Epithelial cell of esophagus (primary cell): ENCODE results near the gene KMT2A.

Experiments used
- DNase-seq: peaks from one replicate; pipeline ENCODE4 v3.0.0; 2010; ENCODE audit warnings: low read depth
- H3K4me3 ChIP-seq: 2 replicates; pipeline ENCODE4 v1.5.1; 2011; ENCODE audit warnings: mild to moderate bottlenecking, low read length, control low read depth
- TF ChIP-seq, protein P1 (sequence below): IDR thresholded peaks from 2 replicates; pipeline ENCODE4 v1.5.1; 2011; ENCODE audit warnings: low read depth, mild to moderate bottlenecking, low read length, control low read depth, inconsistent platforms; ENCODE audit not compliant: insufficient read depth; ENCODE audit errors: missing control alignments

KMT2A gene

DNA sequence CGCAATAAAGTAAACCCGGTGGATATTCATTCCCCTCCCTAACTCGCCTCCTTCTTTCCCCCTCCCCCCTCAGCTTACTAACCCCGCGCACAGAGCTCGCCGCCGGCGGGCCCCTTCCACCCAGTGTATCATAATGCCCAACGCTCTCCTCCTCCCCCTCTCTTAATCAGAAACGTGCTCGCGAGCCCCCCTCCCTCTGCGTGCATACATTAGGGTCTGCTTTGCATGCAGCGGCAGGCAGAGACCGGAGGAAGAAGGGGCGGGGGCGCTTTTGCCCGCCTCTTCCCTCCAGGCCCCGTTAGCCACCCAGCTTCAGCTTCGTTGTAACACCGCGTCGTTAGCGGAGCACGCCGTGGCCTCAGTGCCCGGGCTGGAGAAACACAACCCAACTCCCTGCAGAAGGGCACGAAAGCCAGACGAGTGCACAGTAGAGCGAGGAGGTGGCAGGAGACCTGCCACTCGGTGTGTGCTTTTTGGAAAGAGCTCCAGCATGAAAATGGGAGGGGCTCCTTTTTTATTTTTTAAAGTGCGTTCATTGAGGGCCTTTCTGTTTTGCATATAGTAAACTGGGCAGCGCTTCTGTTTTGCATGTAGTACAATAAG is 901 bp upstream of the KMT2A start:
- H3K4me3 ChIP-seq = peak overlapping the region; percentile 67
- TF ChIP-seq, protein P1, sequence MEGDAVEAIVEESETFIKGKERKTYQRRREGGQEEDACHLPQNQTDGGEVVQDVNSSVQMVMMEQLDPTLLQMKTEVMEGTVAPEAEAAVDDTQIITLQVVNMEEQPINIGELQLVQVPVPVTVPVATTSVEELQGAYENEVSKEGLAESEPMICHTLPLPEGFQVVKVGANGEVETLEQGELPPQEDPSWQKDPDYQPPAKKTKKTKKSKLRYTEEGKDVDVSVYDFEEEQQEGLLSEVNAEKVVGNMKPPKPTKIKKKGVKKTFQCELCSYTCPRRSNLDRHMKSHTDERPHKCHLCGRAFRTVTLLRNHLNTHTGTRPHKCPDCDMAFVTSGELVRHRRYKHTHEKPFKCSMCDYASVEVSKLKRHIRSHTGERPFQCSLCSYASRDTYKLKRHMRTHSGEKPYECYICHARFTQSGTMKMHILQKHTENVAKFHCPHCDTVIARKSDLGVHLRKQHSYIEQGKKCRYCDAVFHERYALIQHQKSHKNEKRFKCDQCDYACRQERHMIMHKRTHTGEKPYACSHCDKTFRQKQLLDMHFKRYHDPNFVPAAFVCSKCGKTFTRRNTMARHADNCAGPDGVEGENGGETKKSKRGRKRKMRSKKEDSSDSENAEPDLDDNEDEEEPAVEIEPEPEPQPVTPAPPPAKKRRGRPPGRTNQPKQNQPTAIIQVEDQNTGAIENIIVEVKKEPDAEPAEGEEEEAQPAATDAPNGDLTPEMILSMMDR = no peak
- DNase-seq = peak; percentile 42

GRCh38 chr11:118436639-118437207 is 431 bp downstream of the KMT2A start:
- H3K4me3 ChIP-seq = peak overlapping the region; percentile 78
- peak; percentile 36 for DNase-seq
- TF ChIP-seq, protein P1 = no peak

- peak overlapping the region; percentile 78 for H3K4me3 ChIP-seq
- peak; percentile 64 for DNase-seq
- TF ChIP-seq, protein P1 = no peak
Measured at GRCh38 chr11:118437208-118438125, 1.2 kb downstream of the KMT2A start.

DNA sequence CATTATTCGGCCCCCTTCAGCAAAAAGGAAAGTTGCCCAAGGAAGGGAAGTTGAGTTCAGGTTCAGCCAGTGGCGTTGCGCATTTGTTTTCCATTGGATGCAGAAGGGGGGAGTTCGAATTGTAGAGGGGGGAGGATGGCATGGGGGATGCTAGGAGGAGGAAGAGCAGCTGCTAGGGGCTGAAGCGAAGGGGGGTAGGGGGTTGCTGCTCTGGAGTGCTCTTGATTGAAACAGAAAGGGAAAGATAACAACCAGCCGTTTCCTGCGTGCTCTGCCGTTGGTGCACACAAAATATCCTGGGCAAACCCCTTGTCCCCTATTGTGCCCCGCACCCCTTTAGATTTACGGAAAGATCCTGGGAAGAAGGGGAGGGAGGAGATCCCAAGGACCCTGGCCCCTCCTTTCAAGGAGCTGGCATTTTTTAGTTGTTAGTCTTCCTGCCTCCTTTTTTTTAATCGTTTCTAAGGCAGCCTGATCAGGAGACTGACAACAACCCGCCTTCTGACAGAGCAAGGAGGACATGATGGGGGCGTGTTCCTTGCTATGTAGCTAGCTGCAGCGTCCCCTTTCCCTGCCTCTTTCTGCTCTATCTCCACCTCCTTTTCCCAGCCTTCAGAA is 2.1 kb downstream of the KMT2A start:
- TF ChIP-seq, protein P1 = peak; percentile 15
- peak; percentile 78 for DNase-seq
- peak overlapping the region; percentile 78 for H3K4me3 ChIP-seq

DNA sequence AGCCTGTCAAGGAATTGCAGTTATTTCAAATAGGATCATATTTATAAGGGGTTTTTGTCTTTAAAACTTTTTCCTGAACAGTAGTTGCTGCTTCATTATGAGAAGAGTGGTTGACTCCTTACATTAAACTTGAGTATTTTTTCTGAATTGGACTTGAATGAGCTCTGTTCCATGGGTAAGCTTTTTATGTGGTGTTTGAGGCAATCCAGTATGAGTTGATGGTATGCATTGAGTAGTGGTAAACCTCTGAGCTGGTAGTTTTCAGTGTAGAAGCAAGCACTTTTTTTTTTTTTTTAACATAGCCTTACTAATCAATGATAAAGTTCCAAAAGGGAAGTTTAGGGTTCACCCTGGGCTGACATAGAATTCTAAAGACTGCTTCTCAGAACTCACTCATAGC is 3.4 kb downstream of the KMT2A start:
- no peak for DNase-seq
- TF ChIP-seq, protein P1 = no peak

GRCh38 chr11:118441770-118442275 is 5.5 kb downstream of the KMT2A start:
- no peak for DNase-seq
- no peak overlapping the region for H3K4me3 ChIP-seq
- TF ChIP-seq, protein P1 = no peak

More for the DNA sequence above, 3.4 kb downstream of the KMT2A start:
- H3K4me3 ChIP-seq = no peak overlapping the region
